Measurements from ENCODE around the gene INPP4B.

DNA sequence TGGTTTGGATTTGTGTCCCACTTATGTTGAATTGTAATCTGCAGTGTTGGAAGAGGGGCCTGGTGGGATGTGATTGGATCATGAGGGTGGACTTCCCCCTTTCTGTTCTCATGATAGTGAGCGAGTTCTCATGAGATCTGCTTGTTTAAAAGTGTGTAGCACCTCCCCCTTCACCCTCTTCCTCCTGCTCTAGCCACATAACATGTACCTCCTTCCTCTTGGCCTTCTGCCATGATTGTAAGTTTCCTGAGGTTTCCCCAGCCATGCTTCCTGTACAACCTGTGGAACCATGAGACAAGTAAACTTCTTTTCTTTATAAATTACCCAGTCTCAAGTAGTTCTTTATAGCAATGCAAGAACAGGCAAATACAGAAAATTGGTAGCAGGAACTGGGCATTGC lies 138.7 kb downstream of the INPP4B start:
- TF ChIP-seq, protein P1, sequence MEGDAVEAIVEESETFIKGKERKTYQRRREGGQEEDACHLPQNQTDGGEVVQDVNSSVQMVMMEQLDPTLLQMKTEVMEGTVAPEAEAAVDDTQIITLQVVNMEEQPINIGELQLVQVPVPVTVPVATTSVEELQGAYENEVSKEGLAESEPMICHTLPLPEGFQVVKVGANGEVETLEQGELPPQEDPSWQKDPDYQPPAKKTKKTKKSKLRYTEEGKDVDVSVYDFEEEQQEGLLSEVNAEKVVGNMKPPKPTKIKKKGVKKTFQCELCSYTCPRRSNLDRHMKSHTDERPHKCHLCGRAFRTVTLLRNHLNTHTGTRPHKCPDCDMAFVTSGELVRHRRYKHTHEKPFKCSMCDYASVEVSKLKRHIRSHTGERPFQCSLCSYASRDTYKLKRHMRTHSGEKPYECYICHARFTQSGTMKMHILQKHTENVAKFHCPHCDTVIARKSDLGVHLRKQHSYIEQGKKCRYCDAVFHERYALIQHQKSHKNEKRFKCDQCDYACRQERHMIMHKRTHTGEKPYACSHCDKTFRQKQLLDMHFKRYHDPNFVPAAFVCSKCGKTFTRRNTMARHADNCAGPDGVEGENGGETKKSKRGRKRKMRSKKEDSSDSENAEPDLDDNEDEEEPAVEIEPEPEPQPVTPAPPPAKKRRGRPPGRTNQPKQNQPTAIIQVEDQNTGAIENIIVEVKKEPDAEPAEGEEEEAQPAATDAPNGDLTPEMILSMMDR (IDR thresholded peaks at IDR 0.05; ENCODE audit: low read length): no peak
- no peak for TF ChIP-seq EZH2 (IDR thresholded peaks at IDR 0.05; ENCODE audit: borderline replicate concordance, low read length)
